Smooth muscle cell (in vitro differentiated cells): ENCODE data around the gene RSRC1. TPM values are rescaled to one million over a fixed set of nuclear protein-coding genes. Genes with fewer than 3 reads are reported as not detected.

Source experiments
- DNase-seq: peaks from one replicate; lab custom pipeline; 2025; ENCODE audit not compliant: unreplicated experiment; lab: John Stamatoyannopoulos, UW
- H2AFZ ChIP-seq: fragments of 200-600 bp; sonication (generic); 2 replicates; pipeline ENCODE4 v1.6.0; 2016; ENCODE audit warnings: antibody characterized with exemption, low read depth, mild to moderate bottlenecking
- H3F3A ChIP-seq: fragments of 200-600 bp; sonication (generic); 2 replicates; pipeline ENCODE4 v1.6.0; 2017; ENCODE audit warnings: antibody characterized with exemption, low read depth
- H3K27ac ChIP-seq: fragments of 200-600 bp; sonication (generic); 2 replicates; pipeline ENCODE4 v1.5.1; 2016; ENCODE audit warnings: low read depth, mild to moderate bottlenecking
- H3K27me3 ChIP-seq: fragments of 200-600 bp; sonication (generic); 2 replicates; pipeline ENCODE4 v1.6.1; 2016; ENCODE audit warnings: low read depth, mild to moderate bottlenecking
- H3K36me3 ChIP-seq: fragments of 200-600 bp; sonication (generic); 2 replicates; pipeline ENCODE4 v1.5.1; 2016; ENCODE audit warnings: low read depth
- H3K4me1 ChIP-seq: fragments of 200-600 bp; sonication (generic); 2 replicates; pipeline ENCODE4 v1.5.1; 2016; ENCODE audit warnings: low read depth
- H3K4me2 ChIP-seq: fragments of 200-600 bp; sonication (generic); 2 replicates; pipeline ENCODE4 v1.6.0; 2016; ENCODE audit warnings: mild to moderate bottlenecking
- H3K4me3 ChIP-seq: fragments of 200-600 bp; sonication (generic); 2 replicates; pipeline ENCODE4 v1.5.1; 2016; ENCODE audit warnings: mild to moderate bottlenecking
- H3K79me2 ChIP-seq: fragments of 200-600 bp; sonication (generic); 2 replicates; pipeline ENCODE4 v1.6.0; 2016; ENCODE audit warnings: low read depth, mild to moderate bottlenecking
- H3K9ac ChIP-seq: fragments of 200-600 bp; sonication (generic); 2 replicates; pipeline ENCODE4 v1.6.0; 2016; ENCODE audit warnings: low read depth
- H3K9me3 ChIP-seq: fragments of 200-600 bp; sonication (generic); replicated peaks from 2 replicates; pipeline ENCODE4 v1.5.1; 2016; ENCODE audit warnings: low read depth
- H4K20me1 ChIP-seq: fragments of 200-600 bp; sonication (generic); 2 replicates; pipeline ENCODE4 v1.6.0; 2016; ENCODE audit warnings: low read depth
- WGBS: methylation state at CpG from one replicate; pipeline ENCODE4 v1.1.7; 2016; ENCODE audit warnings: low lambda C conversion rate; 5-methylcytosine and 5-hydroxymethylcytosine counted together
- polyA plus RNA-seq: library from polyadenylated mRNA; unstranded; fragments of >200 nt; fragmentation: Nextera tagmentation; extraction: Ambion mirVana; gene quantifications from 2 replicates; pipeline ENCODE4 v1.2.1, GENCODE V29; 2016
- total RNA-seq: library from RNA; depleted of rRNA; stranded (reverse); fragments of >200 nt; gene quantifications from 2 replicates; pipeline ENCODE4 v1.2.3, GENCODE V29; 2014
- TF ChIP-seq, protein P1 (sequence below): fragments of 200-600 bp; sonication (generic); IDR thresholded peaks from 2 replicates; pipeline ENCODE4 v1.5.1; 2017; ENCODE audit warnings: borderline replicate concordance, mild to moderate bottlenecking, antibody characterized with exemption; ENCODE audit not compliant: insufficient read depth, poor library complexity, severe bottlenecking

The RSRC1 gene
- total and polyA plus RNA-seq, 2 experiments from 2014 or later = 18.5 to 43.9 TPM

DNA sequence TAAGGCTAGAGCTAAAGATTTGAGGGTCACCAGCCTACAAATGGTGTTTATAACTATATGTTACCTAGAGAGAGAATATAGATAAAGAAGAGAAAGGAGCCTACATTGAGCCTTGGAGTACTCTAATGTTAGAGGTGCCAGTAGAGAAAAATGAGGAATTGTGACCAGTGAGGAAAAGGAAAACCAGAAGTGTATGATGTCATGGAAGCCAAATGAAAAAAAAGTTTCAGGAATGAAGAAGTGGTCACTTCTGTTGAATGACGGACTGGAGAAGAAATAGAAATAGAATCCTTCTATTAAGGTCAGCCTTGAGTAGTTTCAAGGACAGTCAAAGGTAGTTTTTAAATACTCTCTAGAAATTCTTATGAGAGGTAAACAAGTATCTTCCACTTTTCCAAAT, 409.9 kb downstream of the RSRC1 start:
- Histone ChIP-seq H3K4me2 (no peak overlapping the region), H3K79me2 (no peaks in the 10 kb centered on the region), H3K9me3 (no peaks in the 10 kb centered on the region), H3K27ac (no peak overlapping the region), H3K4me1 (no peaks in the 10 kb centered on the region), H2AFZ (no peak overlapping the region), H3K4me3 (no peak overlapping the region), H3K27me3 (no peaks in the 10 kb centered on the region), H3K36me3 (no peaks in the 10 kb centered on the region), H4K20me1 (no peaks in the 10 kb centered on the region), H3K9ac (no peak overlapping the region), H3F3A (no peaks in the 10 kb centered on the region)
- TF ChIP-seq, protein P1, sequence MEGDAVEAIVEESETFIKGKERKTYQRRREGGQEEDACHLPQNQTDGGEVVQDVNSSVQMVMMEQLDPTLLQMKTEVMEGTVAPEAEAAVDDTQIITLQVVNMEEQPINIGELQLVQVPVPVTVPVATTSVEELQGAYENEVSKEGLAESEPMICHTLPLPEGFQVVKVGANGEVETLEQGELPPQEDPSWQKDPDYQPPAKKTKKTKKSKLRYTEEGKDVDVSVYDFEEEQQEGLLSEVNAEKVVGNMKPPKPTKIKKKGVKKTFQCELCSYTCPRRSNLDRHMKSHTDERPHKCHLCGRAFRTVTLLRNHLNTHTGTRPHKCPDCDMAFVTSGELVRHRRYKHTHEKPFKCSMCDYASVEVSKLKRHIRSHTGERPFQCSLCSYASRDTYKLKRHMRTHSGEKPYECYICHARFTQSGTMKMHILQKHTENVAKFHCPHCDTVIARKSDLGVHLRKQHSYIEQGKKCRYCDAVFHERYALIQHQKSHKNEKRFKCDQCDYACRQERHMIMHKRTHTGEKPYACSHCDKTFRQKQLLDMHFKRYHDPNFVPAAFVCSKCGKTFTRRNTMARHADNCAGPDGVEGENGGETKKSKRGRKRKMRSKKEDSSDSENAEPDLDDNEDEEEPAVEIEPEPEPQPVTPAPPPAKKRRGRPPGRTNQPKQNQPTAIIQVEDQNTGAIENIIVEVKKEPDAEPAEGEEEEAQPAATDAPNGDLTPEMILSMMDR = no peak
- no peak for DNase-seq
- WGBS = 91% methylated on average over 1 of the region's 1 CpG

DNA sequence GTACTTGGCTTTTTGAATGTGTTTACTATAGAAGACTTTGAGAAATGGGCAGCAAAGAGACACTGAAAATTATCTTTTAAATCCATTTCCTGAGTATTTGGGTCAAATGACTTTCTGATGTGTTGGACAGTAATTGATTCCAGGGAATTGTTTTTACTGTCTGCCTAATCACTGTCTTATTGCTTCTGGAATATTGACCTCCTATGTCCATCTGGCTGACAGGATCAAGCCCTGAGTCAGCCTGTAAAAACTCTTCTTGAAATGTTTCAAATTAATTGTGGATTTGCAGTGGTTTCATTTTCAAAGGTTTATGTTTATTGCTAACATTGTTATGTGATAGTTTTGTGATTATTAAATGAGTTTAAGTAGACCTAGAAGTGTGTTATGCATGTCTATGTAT, 410.5 kb downstream of the RSRC1 start:
- Histone ChIP-seq H2AFZ (no peak overlapping the region), H3K36me3 (no peaks in the 10 kb centered on the region), H3K4me1 (no peaks in the 10 kb centered on the region), H3K27ac (no peak overlapping the region), H3K9me3 (no peaks in the 10 kb centered on the region), H3K79me2 (no peaks in the 10 kb centered on the region), H3K9ac (no peak overlapping the region), H3K27me3 (no peaks in the 10 kb centered on the region), H3K4me3 (no peak overlapping the region), H4K20me1 (no peaks in the 10 kb centered on the region), H3K4me2 (no peak overlapping the region), H3F3A (no peaks in the 10 kb centered on the region)
- no peak for DNase-seq
- TF ChIP-seq, protein P1 = no peak

DNA sequence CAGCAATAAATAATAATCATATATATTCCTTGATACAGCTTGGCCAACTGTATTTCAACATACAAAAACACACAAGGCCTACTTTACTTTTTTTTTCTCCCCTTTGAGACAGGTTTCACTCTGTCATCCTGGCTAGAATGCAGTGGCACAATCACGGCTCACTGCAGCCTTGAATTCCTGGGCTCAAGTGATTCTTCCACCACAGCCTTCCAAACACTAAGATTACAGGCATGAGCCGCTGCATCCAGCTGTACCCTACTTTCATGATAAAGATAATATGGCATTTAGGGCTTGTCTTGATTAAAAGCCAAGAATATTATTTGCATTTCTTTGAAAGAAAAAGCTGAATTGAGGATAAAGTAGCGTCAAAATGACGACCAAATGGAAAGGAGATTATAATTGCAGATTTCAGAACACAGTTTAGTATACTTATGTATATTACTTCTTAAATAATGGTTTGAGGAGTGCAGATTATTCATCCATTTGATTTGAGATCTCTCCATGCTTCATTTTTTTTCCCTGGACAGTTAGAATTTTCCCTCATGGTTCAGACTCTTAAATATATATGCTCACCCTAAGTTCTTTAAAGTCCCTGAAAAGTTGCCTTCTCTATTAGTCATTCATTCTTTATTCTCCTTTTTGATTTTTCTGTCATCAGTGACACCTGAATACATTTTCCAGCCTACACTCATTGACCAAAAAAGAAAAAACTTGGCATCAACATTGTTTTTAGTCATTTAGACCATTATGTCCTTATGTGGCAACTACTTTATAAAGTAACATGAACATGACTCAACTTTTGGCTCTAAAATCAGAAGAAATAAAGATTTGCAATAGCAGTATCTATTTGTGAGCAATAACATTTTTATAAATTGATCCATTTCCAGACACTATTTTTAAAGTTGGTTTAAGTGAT, 412.6 kb downstream of the RSRC1 start:
- Histone ChIP-seq H3K79me2 (no peaks in the 10 kb centered on the region), H3F3A (no peaks in the 10 kb centered on the region), H3K4me2 (no peak overlapping the region), H4K20me1 (no peaks in the 10 kb centered on the region), H2AFZ (no peak overlapping the region), H3K4me3 (no peak overlapping the region), H3K9me3 (no peaks in the 10 kb centered on the region), H3K36me3 (no peaks in the 10 kb centered on the region), H3K27me3 (no peaks in the 10 kb centered on the region), H3K9ac (no peak overlapping the region), H3K4me1 (no peaks in the 10 kb centered on the region), H3K27ac (no peak overlapping the region)
- TF ChIP-seq, protein P1 = no peak
- WGBS = 85% methylated on average over 4 of the region's 4 CpGs
- DNase-seq = no peak
